K562 (cell line): Measurements from ENCODE around the gene MPIG6B. TPM values are rescaled to one million over a fixed set of nuclear protein-coding genes. Genes with fewer than 3 reads are reported as not detected.

Experiments used
- ARHGAP35 ChIP-seq: fragments of 450-650 bp; IDR thresholded peaks from 2 replicates; pipeline ENCODE4 v1.6.1; 2018; ENCODE audit not compliant: partially characterized antibody
- FOXA3 ChIP-seq, 2 experiments: fragments of 450-650 bp in 1 of 2; sonication (generic) in 1 of 2; formaldehyde crosslinking; IDR thresholded peaks in 1 of 2; conservative IDR thresholded peaks in 1 of 2; 2 replicates each; pipeline versions ENCODE4 v1.4.0 to v1.8.0; 2020 to 2022; ENCODE audit warnings: mild to moderate bottlenecking in 2 of 2, missing genetic modification reagents in 1 of 2
- FOXK2 ChIP-seq, 2 experiments: fragments of 450-650 bp; IDR thresholded peaks in 1 of 2; conservative IDR thresholded peaks in 1 of 2; 2 replicates each; pipeline ENCODE4 v1.6.1; 2016; ENCODE audit warnings: low read depth in 2 of 2, mild to moderate bottlenecking in 1 of 2
- HNRNPL ChIP-seq: fragments of 200-400 bp; formaldehyde crosslinking; IDR thresholded peaks from 2 replicates; pipeline ENCODE4 v1.6.1; 2017; ENCODE audit warnings: low read depth, mild to moderate bottlenecking, low read length
- HOMEZ ChIP-seq: fragments of 250-450 bp; sonication (Bioruptor Pico); IDR thresholded peaks from 2 replicates; pipeline ENCODE4 v1.4.0; 2020; ENCODE audit warnings: mild to moderate bottlenecking, moderate library complexity
- MAFF ChIP-seq: IDR thresholded peaks from 2 replicates; pipeline ENCODE4 v1.6.1; 2012; ENCODE audit warnings: low read length, improper control_type of control experiment
- NUFIP1 ChIP-seq: fragments of 450-650 bp; IDR thresholded peaks from 2 replicates; pipeline ENCODE4 v1.6.1; 2018; ENCODE audit not compliant: partially characterized antibody
- POLR2A ChIP-seq: fragments of 450-650 bp; conservative IDR thresholded peaks from 2 replicates; pipeline ENCODE4 v1.6.1; 2016
- RUNX1 ChIP-seq: sonication (generic); IDR thresholded peaks from 2 replicates; pipeline ENCODE4 v1.6.1; 2016; ENCODE audit warnings: antibody characterized with exemption, low read depth
- TFAP4 ChIP-seq: sonication (generic); formaldehyde crosslinking; IDR thresholded peaks from 2 replicates; pipeline ENCODE4 v1.8.0; 2022; ENCODE audit warnings: missing genetic modification reagents, mild to moderate bottlenecking, moderate library complexity, borderline replicate concordance
- TRIM28 ChIP-seq: fragments of 450-650 bp; IDR thresholded peaks from 2 replicates; pipeline ENCODE4 v1.6.1; 2017
- ZNF408 ChIP-seq: fragments of 250-450 bp; sonication (Bioruptor Pico); IDR thresholded peaks from 2 replicates; pipeline ENCODE4 v1.4.0; 2020; ENCODE audit warnings: low read depth, mild to moderate bottlenecking, moderate library complexity
- polyA plus RNA-seq, 8 experiments: library from polyadenylated mRNA; depleted of rRNA in 4 of 8; stranded (reverse) in 5 of 8; unstranded in 3 of 8; fragments of >200 nt; fragmentation: Nextera tagmentation in 2 of 8; fragmentation: Illumina TruSeq in 1 of 8; extraction: Ambion mirVana in 2 of 8; extraction: Trizol in 1 of 8; gene quantifications; 2 replicates each; pipeline versions ENCODE4 v1.2.1 to v1.2.3, GENCODE V29; 2011 to 2014; ENCODE audit warnings: inconsistent platforms in 1 of 8, missing spikeins in 1 of 8
- total RNA-seq, 7 experiments: library from RNA; depleted of rRNA in 6 of 7; stranded (reverse); fragments of >200 nt in 6 of 7; fragmentation: Illumina TruSeq in 2 of 7; extraction: Trizol in 2 of 7; gene quantifications; 2 replicates each; pipeline versions ENCODE4 v1.2.1 to v1.2.3, GENCODE V29; 2011 to 2021; ENCODE audit warnings: low replicate concordance in 1 of 7
- TF ChIP-seq, protein P1 (sequence below), 2 experiments: fragments of 450-650 bp; formaldehyde crosslinking in 1 of 2; IDR thresholded peaks; 2 replicates each; pipeline versions ENCODE4 v1.4.0 to v1.6.1; 2014 to 2020; ENCODE audit warnings: mild to moderate bottlenecking in 2 of 2, borderline replicate concordance in 1 of 2, low read depth in 1 of 2
- TF ChIP-seq, protein P2 (sequence below): fragments of 450-650 bp; formaldehyde crosslinking; conservative IDR thresholded peaks from 2 replicates; pipeline ENCODE4 v1.4.0; 2022; ENCODE audit warnings: mild to moderate bottlenecking, missing genetic modification characterization

MPIG6B gene
- total and polyA plus RNA-seq, 9 of the 15 experiments (the other 6 are each of a cell fraction or from before 2014, with no cell fraction given), result 0.11 to 1.2 (median 0.28) TPM; not detected in 1

GRCh38 chr6:31690231-31691077, 32.7 kb upstream of the MPIG6B start (continued):
- TF ChIP-seq, protein P1, sequence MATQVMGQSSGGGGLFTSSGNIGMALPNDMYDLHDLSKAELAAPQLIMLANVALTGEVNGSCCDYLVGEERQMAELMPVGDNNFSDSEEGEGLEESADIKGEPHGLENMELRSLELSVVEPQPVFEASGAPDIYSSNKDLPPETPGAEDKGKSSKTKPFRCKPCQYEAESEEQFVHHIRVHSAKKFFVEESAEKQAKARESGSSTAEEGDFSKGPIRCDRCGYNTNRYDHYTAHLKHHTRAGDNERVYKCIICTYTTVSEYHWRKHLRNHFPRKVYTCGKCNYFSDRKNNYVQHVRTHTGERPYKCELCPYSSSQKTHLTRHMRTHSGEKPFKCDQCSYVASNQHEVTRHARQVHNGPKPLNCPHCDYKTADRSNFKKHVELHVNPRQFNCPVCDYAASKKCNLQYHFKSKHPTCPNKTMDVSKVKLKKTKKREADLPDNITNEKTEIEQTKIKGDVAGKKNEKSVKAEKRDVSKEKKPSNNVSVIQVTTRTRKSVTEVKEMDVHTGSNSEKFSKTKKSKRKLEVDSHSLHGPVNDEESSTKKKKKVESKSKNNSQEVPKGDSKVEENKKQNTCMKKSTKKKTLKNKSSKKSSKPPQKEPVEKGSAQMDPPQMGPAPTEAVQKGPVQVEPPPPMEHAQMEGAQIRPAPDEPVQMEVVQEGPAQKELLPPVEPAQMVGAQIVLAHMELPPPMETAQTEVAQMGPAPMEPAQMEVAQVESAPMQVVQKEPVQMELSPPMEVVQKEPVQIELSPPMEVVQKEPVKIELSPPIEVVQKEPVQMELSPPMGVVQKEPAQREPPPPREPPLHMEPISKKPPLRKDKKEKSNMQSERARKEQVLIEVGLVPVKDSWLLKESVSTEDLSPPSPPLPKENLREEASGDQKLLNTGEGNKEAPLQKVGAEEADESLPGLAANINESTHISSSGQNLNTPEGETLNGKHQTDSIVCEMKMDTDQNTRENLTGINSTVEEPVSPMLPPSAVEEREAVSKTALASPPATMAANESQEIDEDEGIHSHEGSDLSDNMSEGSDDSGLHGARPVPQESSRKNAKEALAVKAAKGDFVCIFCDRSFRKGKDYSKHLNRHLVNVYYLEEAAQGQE (IDR thresholded peaks at IDR 0.05; ENCODE audit: borderline replicate concordance), result peak; percentile 59; the same call in 1 of the 2 replicates
- TF ChIP-seq, protein P1 (CRISPR knock-in tag; IDR thresholded peaks at IDR 0.05; ENCODE audit: low read depth), result 0 out of 2 replicates have a peak, but pooled peaks have one; percentile 8
- TF ChIP-seq ARHGAP35, result no peak
- TF ChIP-seq MAFF, result peak; percentile 77; the same call in 1 of the 2 replicates
- TF ChIP-seq HNRNPL, result peak; percentile 35; the same call in 1 of the 2 replicates
- TF ChIP-seq, protein P2, sequence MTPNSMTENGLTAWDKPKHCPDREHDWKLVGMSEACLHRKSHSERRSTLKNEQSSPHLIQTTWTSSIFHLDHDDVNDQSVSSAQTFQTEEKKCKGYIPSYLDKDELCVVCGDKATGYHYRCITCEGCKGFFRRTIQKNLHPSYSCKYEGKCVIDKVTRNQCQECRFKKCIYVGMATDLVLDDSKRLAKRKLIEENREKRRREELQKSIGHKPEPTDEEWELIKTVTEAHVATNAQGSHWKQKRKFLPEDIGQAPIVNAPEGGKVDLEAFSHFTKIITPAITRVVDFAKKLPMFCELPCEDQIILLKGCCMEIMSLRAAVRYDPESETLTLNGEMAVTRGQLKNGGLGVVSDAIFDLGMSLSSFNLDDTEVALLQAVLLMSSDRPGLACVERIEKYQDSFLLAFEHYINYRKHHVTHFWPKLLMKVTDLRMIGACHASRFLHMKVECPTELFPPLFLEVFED, result peak; percentile 91
- TF ChIP-seq FOXA3 (CRISPR knock-in tag; conservative IDR thresholded peaks at IDR 0.05 in 1 of 2, IDR thresholded peaks at IDR 0.05 in 1 of 2), result 0 out of 4 replicates have a peak, but pooled peaks of 1 of the 2 experiments have one; percentile 34
- TF ChIP-seq TFAP4 (CRISPR knock-in tag), result peak; percentile 64; the same call in 1 of the 2 replicates
- peak; percentile 76 for TF ChIP-seq RUNX1
- peak; percentile 15 to 49; a peak in 2 of 4 replicates for TF ChIP-seq FOXK2 (conservative IDR thresholded peaks at IDR 0.05 in 1 of 2, IDR thresholded peaks at IDR 0.05 in 1 of 2; ENCODE audit: low read depth in 2 of 2)
- TF ChIP-seq HOMEZ (CRISPR knock-in tag), result no peak
- TF ChIP-seq NUFIP1, result no peak
- TF ChIP-seq TRIM28, result peak; percentile 63; the same call in 1 of the 2 replicates
- peak; percentile 83 for TF ChIP-seq POLR2A
- TF ChIP-seq ZNF408 (CRISPR knock-in tag), result no peak
